ENCODE results near the gene ATP9A.
A peak's percentile ranks its signal among the peaks of the same experiment; 100 is the strongest.

Gene ATP9A

DNA sequence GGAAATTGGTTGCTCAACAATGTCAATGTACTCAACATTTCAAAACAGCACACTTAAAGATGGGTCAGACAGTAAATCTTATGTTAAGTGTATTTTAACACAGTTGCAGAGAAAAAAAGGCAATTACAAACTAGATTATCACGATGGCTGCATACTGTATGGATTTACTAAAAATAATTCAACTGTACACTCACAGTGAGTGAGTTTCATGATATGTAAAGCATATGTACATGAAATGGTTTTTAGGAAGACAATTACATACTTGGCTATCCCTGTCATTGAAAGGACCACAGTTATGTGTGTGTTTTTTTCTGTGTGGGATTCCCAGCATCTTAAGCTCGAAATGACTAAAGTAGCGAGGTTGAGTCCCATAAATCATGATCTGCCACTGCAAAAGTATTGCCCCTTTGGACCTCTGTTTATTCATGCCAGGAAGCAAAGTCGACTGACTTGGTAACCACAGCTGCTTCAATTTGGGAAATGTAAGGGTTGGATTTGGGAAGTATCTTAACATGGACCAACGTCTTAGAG is 39.6 kb upstream of the ATP9A start:
- H3K4ac ChIP-seq (ENCODE audit: low read depth, low read length), result no peak overlapping the region
- no peak overlapping the region for H4K8ac ChIP-seq (ENCODE audit: low read depth, low read length)
- no peak overlapping the region for H3K4me3 ChIP-seq (ENCODE audit: low read depth, low read length)
- H3K23ac ChIP-seq (ENCODE audit: low read length), result no peak overlapping the region
- H2AFZ ChIP-seq (ENCODE audit: insufficient read depth, low read length, poor library complexity), result no peak overlapping the region
- H4K12ac ChIP-seq (ENCODE audit: low read depth, low read length), result no peak overlapping the region
- H3K36me3 ChIP-seq (ENCODE audit: control insufficient read depth in 1 of 2, insufficient read depth in 2 of 2, low read length in 2 of 2), result no peaks in the 10 kb centered on the region
- no peak overlapping the region for H4K91ac ChIP-seq (ENCODE audit: low read depth, low read length)
- no peak for DNase-seq
- H3K27ac ChIP-seq (ENCODE audit: low read depth, low read length), result no peak overlapping the region
- H2BK120ac ChIP-seq (ENCODE audit: insufficient read depth, low read length, poor library complexity), result no peak overlapping the region
- no peak overlapping the region for H3K14ac ChIP-seq (ENCODE audit: low read length)
- no peak overlapping the region for H2BK5ac ChIP-seq (ENCODE audit: low read depth, low read length, poor library complexity)
- no peaks in the 10 kb centered on the region for H3K79me2 ChIP-seq (ENCODE audit: control insufficient read depth, insufficient read depth, low read length, poor library complexity)
- H3K9ac ChIP-seq (ENCODE audit: low read length), result no peak overlapping the region
- H3K4me2 ChIP-seq (ENCODE audit: low read length), result no peak overlapping the region
- no peaks in the 10 kb centered on the region for H3K79me1 ChIP-seq (ENCODE audit: low read length)
- no peak overlapping the region for H2BK12ac ChIP-seq (ENCODE audit: low read length)
- H3K9me3 ChIP-seq (ENCODE audit: insufficient read depth, low read depth, low read length), result no peaks in the 10 kb centered on the region
- no peaks in the 10 kb centered on the region for H3K4me1 ChIP-seq (ENCODE audit: control insufficient read depth in 1 of 2, insufficient read depth in 2 of 2, low read length in 2 of 2)
- WGBS (ENCODE audit: extremely low coverage, insufficient coverage, insufficient read length), result no CpG with 5 or more reads among the region's 5 CpGs
- no peak overlapping the region for H2AK5ac ChIP-seq (ENCODE audit: low read length)
- H3K18ac ChIP-seq (ENCODE audit: low read length), result no peak overlapping the region
- no peaks in the 10 kb centered on the region for H3K27me3 ChIP-seq (ENCODE audit: insufficient read depth, low read length)

- H3K4me3 ChIP-seq (ENCODE audit: low read depth, low read length), result no peak overlapping the region
- WGBS (ENCODE audit: extremely low coverage, insufficient coverage, insufficient read length), result no CpG with 5 or more reads among the region's 7 CpGs
- H2AFZ ChIP-seq (ENCODE audit: insufficient read depth, low read length, poor library complexity), result no peak overlapping the region
- H3K4me2 ChIP-seq (ENCODE audit: low read length), result no peak overlapping the region
- no peak overlapping the region for H2BK5ac ChIP-seq (ENCODE audit: low read depth, low read length, poor library complexity)
- no peak overlapping the region for H4K91ac ChIP-seq (ENCODE audit: low read depth, low read length)
- no peak overlapping the region for H3K23ac ChIP-seq (ENCODE audit: low read length)
- H2AK5ac ChIP-seq (ENCODE audit: low read length), result no peak overlapping the region
- no peak overlapping the region for H3K18ac ChIP-seq (ENCODE audit: low read length)
- no peaks in the 10 kb centered on the region for H3K4me1 ChIP-seq (ENCODE audit: control insufficient read depth in 1 of 2, insufficient read depth in 2 of 2, low read length in 2 of 2)
- no peaks in the 10 kb centered on the region for H3K9me3 ChIP-seq (ENCODE audit: insufficient read depth, low read depth, low read length)
- H4K12ac ChIP-seq (ENCODE audit: low read depth, low read length), result no peak overlapping the region
- H4K8ac ChIP-seq (ENCODE audit: low read depth, low read length), result no peak overlapping the region
- no peak overlapping the region for H3K27ac ChIP-seq (ENCODE audit: low read depth, low read length)
- H3K27me3 ChIP-seq (ENCODE audit: insufficient read depth, low read length), result no peaks in the 10 kb centered on the region
- no peak overlapping the region for H2BK120ac ChIP-seq (ENCODE audit: insufficient read depth, low read length, poor library complexity)
- H2BK12ac ChIP-seq (ENCODE audit: low read length), result no peak overlapping the region
- peaks cover 17% of the 10 kb centered on the region for H3K79me1 ChIP-seq (ENCODE audit: low read length)
- H3K14ac ChIP-seq (ENCODE audit: low read length), result no peak overlapping the region
- DNase-seq, result no peak
- H3K79me2 ChIP-seq (ENCODE audit: control insufficient read depth, insufficient read depth, low read length, poor library complexity), result peaks cover 19% of the 10 kb centered on the region
- no peaks in the 10 kb centered on the region for H3K36me3 ChIP-seq (ENCODE audit: control insufficient read depth in 1 of 2, insufficient read depth in 2 of 2, low read length in 2 of 2)
- no peak overlapping the region for H3K9ac ChIP-seq (ENCODE audit: low read length)
- no peak overlapping the region for H3K4ac ChIP-seq (ENCODE audit: low read depth, low read length)
Measured at GRCh38 chr20:51804754-51805153, 36.6 kb upstream of the ATP9A start.

GRCh38 chr20:51803148-51803854 is 35.1 kb upstream of the ATP9A start:
- H3K14ac ChIP-seq (ENCODE audit: low read length), result no peak overlapping the region
- H3K4me3 ChIP-seq (ENCODE audit: low read depth, low read length), result no peak overlapping the region
- H3K79me1 ChIP-seq (ENCODE audit: low read length), result peaks cover 17% of the 10 kb centered on the region
- H3K18ac ChIP-seq (ENCODE audit: low read length), result no peak overlapping the region
- H3K4me1 ChIP-seq (ENCODE audit: control insufficient read depth in 1 of 2, insufficient read depth in 2 of 2, low read length in 2 of 2), result peaks cover 3 to 6% of the 10 kb centered on the region in 2 experiments
- no peaks in the 10 kb centered on the region for H3K9me3 ChIP-seq (ENCODE audit: insufficient read depth, low read depth, low read length)
- H3K27ac ChIP-seq (ENCODE audit: low read depth, low read length), result no peak overlapping the region
- H4K91ac ChIP-seq (ENCODE audit: low read depth, low read length), result no peak overlapping the region
- no peak overlapping the region for H2AFZ ChIP-seq (ENCODE audit: insufficient read depth, low read length, poor library complexity)
- peaks cover 24% of the 10 kb centered on the region for H3K79me2 ChIP-seq (ENCODE audit: control insufficient read depth, insufficient read depth, low read length, poor library complexity)
- H3K23ac ChIP-seq (ENCODE audit: low read length), result no peak overlapping the region
- H2BK5ac ChIP-seq (ENCODE audit: low read depth, low read length, poor library complexity), result no peak overlapping the region
- H2BK120ac ChIP-seq (ENCODE audit: insufficient read depth, low read length, poor library complexity), result no peak overlapping the region
- no peak overlapping the region for H3K9ac ChIP-seq (ENCODE audit: low read length)
- no peak overlapping the region for H4K12ac ChIP-seq (ENCODE audit: low read depth, low read length)
- H3K4ac ChIP-seq (ENCODE audit: low read depth, low read length), result no peak overlapping the region
- H2AK5ac ChIP-seq (ENCODE audit: low read length), result no peak overlapping the region
- H2BK12ac ChIP-seq (ENCODE audit: low read length), result no peak overlapping the region
- H3K4me2 ChIP-seq (ENCODE audit: low read length), result no peak overlapping the region
- H3K27me3 ChIP-seq (ENCODE audit: insufficient read depth, low read length), result no peaks in the 10 kb centered on the region
- DNase-seq, result peak; percentile 69 to 92
- H3K36me3 ChIP-seq (ENCODE audit: control insufficient read depth in 1 of 2, insufficient read depth in 2 of 2, low read length in 2 of 2), result no peaks in the 10 kb centered on the region
- WGBS (ENCODE audit: extremely low coverage, insufficient coverage, insufficient read length), result no CpG with 5 or more reads among the region's 4 CpGs
- no peak overlapping the region for H4K8ac ChIP-seq (ENCODE audit: low read depth, low read length)

DNA sequence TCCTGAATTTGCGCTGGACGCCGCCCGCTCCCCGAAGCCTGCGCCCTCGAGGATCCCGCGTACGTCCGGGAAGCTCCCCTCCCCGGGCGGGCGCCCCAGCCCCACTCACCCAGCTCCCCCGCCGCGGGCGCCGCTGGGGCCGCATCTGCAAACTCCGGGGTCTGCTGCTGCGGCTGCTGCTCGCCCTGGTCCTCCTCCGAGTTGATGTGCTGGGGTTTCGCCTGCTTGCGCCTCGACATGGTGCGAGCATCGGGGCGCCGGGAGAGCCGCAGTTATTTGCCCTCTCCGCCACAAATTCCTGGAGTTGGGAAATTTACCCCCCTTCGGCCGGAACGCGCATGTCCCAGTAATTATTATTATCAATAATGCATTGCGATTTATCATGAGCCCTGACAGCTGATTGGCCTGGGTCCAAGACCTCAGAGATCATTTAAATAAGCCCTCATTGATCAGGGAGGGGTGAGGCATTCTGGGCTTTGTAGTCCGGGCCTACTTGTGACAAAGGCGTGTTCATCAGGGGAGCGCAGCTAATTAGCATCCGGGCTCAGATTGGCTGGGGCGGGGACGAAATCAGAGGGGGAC is 34.1 kb upstream of the ATP9A start, which contains the start of gene SALL4:
TSS of gene SALL4 (minus strand) at position 352 of the 582 bp plus-strand sequence. CDS start at position 239, 113 bp downstream.
- H3K36me3 ChIP-seq (ENCODE audit: control insufficient read depth in 1 of 2, insufficient read depth in 2 of 2, low read length in 2 of 2), result no peaks in the 10 kb centered on the region
- DNase-seq, result peak in 1 of 2 donors; percentile 2
- peaks cover 19% of the 10 kb centered on the region for H3K79me1 ChIP-seq (ENCODE audit: low read length)
- H3K27me3 ChIP-seq (ENCODE audit: insufficient read depth, low read length), result no peaks in the 10 kb centered on the region
- peak within 1 kb of the TSS; percentile 87 for H4K12ac ChIP-seq (ENCODE audit: low read depth, low read length)
- peak within 1 kb of the TSS; percentile 76 for H3K4me2 ChIP-seq (ENCODE audit: low read length)
- peak within 1 kb of the TSS; percentile 95 for H2AFZ ChIP-seq (ENCODE audit: insufficient read depth, low read length, poor library complexity)
- H3K23ac ChIP-seq (ENCODE audit: low read length), result no peak within 1 kb of the TSS
- H3K18ac ChIP-seq (ENCODE audit: low read length), result peak within 1 kb of the TSS; percentile 92
- H3K9ac ChIP-seq (ENCODE audit: low read length), result peak within 1 kb of the TSS; percentile 96
- H2AK5ac ChIP-seq (ENCODE audit: low read length), result no peak within 1 kb of the TSS
- peaks cover 5 to 10% of the 10 kb centered on the region in 2 experiments for H3K4me1 ChIP-seq (ENCODE audit: control insufficient read depth in 1 of 2, insufficient read depth in 2 of 2, low read length in 2 of 2)
- H3K27ac ChIP-seq (ENCODE audit: low read depth, low read length), result peak within 1 kb of the TSS; percentile 84
- WGBS (ENCODE audit: extremely low coverage, insufficient coverage, insufficient read length), result no CpG with 5 or more reads among the region's 44 CpGs
- H4K8ac ChIP-seq (ENCODE audit: low read depth, low read length), result peak within 1 kb of the TSS; percentile 94
- peak within 1 kb of the TSS; percentile 33 for H2BK12ac ChIP-seq (ENCODE audit: low read length)
- H3K9me3 ChIP-seq (ENCODE audit: insufficient read depth, low read depth, low read length), result no peaks in the 10 kb centered on the region
- H2BK120ac ChIP-seq (ENCODE audit: insufficient read depth, low read length, poor library complexity), result peak within 1 kb of the TSS; percentile 76
- peak within 1 kb of the TSS; percentile 72 for H4K91ac ChIP-seq (ENCODE audit: low read depth, low read length)
- peaks cover 26% of the 10 kb centered on the region for H3K79me2 ChIP-seq (ENCODE audit: control insufficient read depth, insufficient read depth, low read length, poor library complexity)
- H2BK5ac ChIP-seq (ENCODE audit: low read depth, low read length, poor library complexity), result peak within 1 kb of the TSS; percentile 98
- H3K4ac ChIP-seq (ENCODE audit: low read depth, low read length), result peak within 1 kb of the TSS; percentile 99
- H3K4me3 ChIP-seq (ENCODE audit: low read depth, low read length), result peak within 1 kb of the TSS; percentile 94
- H3K14ac ChIP-seq (ENCODE audit: low read length), result peak within 1 kb of the TSS; percentile 72
